HCT116 (cell line): ENCODE results near the gene ATP11B. TPM values are rescaled to one million over a fixed set of nuclear protein-coding genes. Genes with fewer than 3 reads are reported as not detected.

ENCODE experiments used
- ATAC-seq: fragments of 200-7000 bp; cut with Tn5 transposase; 2 replicates; pipeline ENCODE4 v1.9.1; 2020; ENCODE audit warnings: mild to moderate bottlenecking, moderate library complexity
- BruUV-seq: library from RNA; stranded (reverse); fragments of 400-500 nt; replicated peaks from 2 replicates; lab custom pipeline; 2021; lab: Mats Ljungman, UMichigan
- CTCF ChIA-PET: fragments of 300-600 bp; sonication (Branson Sonifier 250); formaldehyde crosslinking; loops from one replicate; lab custom pipeline; 2021; ENCODE audit warnings: antibody characterized with exemption; lab: Charles Lee
- POLR2A ChIA-PET: fragments of 300-600, 350-600 bp; sonication (Branson Sonifier 250); formaldehyde crosslinking; loops from one replicate; lab custom pipeline; 2021; ENCODE audit warnings: antibody characterized with exemption; lab: Charles Lee
- RAD21 ChIA-PET, 2 experiments: fragments of 300-600 bp; sonication (Branson Sonifier 250); formaldehyde crosslinking; loops; one replicate each; lab custom pipeline; 2023; ENCODE audit warnings: low total read pairs in 2 of 2; ENCODE audit not compliant: uncharacterized antibody in 2 of 2, unreplicated experiment in 2 of 2, low non-redundant PET in 1 of 2; lab: Charles Lee
- DNase-seq: peaks from one replicate; pipeline ENCODE4 v3.0.0-alpha.2; 2010; ENCODE audit warnings: low read depth, low spot score
- H2AFZ ChIP-seq: fragments of 200-600 bp; shearing (Covaris generic), sonication (generic); 2 replicates; pipeline ENCODE4 v1.6.1; 2017; ENCODE audit warnings: low read depth, mixed run types, mixed read lengths, antibody characterized with exemption, low read length; ENCODE audit not compliant: poor library complexity, severe bottlenecking
- H3K27ac ChIP-seq: 2 replicates; pipeline ENCODE4 v1.5.1; 2012; ENCODE audit warnings: low read depth, low read length
- H3K27me3 ChIP-seq: fragments of 200-600 bp; sonication (generic); 2 replicates; pipeline ENCODE4 v1.6.1; 2016; ENCODE audit warnings: mixed run types, low read length, mixed read lengths; ENCODE audit not compliant: insufficient read depth
- H3K36me3 ChIP-seq, 2 experiments: fragments of 200-500 bp in 1 of 2; fragments of 200-600 bp in 1 of 2; sonication (Bioruptor generic) in 1 of 2; sonication (generic) in 1 of 2; 2 replicates each; pipeline versions ENCODE4 v1.5.1 to v1.6.1; 2014 to 2016; ENCODE audit warnings: low read length in 2 of 2, inconsistent platforms in 1 of 2, mixed read lengths in 1 of 2, mixed run types in 1 of 2; ENCODE audit not compliant: insufficient read depth in 2 of 2, control insufficient read depth in 1 of 2
- H3K4me1 ChIP-seq, 2 experiments: fragments of 200-600 bp in 1 of 2; sonication (generic) in 1 of 2; 2 replicates each; pipeline versions ENCODE4 v1.5.1 to v1.6.1; 2012 to 2017; ENCODE audit warnings: low read length in 2 of 2, inconsistent platforms in 1 of 2, mild to moderate bottlenecking in 1 of 2, mixed read lengths in 1 of 2, mixed run types in 1 of 2, moderate library complexity in 1 of 2; ENCODE audit not compliant: insufficient read depth in 2 of 2, control insufficient read depth in 1 of 2
- H3K4me2 ChIP-seq: fragments of 200-600 bp; sonication (generic); 2 replicates; pipeline ENCODE4 v1.6.1; 2017; ENCODE audit warnings: mixed run types, low read length, mixed read lengths
- H3K4me3 ChIP-seq, 2 experiments: fragments of 200-600 bp in 1 of 2; sonication (generic) in 1 of 2; replicated peaks in 1 of 2; 2 replicates each; pipeline ENCODE4 v1.5.1; 2011 to 2016; ENCODE audit warnings: low read length in 2 of 2, control low read depth in 1 of 2, low read depth in 1 of 2, mild to moderate bottlenecking in 1 of 2, mixed read lengths in 1 of 2, mixed run types in 1 of 2
- H3K79me2 ChIP-seq: fragments of 200-600 bp; sonication (generic); 2 replicates; pipeline ENCODE4 v1.6.1; 2017; ENCODE audit warnings: mild to moderate bottlenecking, mixed run types, low read length, moderate library complexity, mixed read lengths; ENCODE audit not compliant: insufficient read depth
- H3K9ac ChIP-seq: fragments of 200-600 bp; sonication (generic); 2 replicates; pipeline ENCODE4 v1.6.1; 2016; ENCODE audit warnings: low read length, mixed read lengths
- H3K9me2 ChIP-seq: fragments of 200-600 bp; sonication (generic), shearing (Covaris generic); 2 replicates; pipeline ENCODE4 v1.6.1; 2017; ENCODE audit warnings: mixed run types, mild to moderate bottlenecking, moderate library complexity; ENCODE audit not compliant: insufficient read depth
- H3K9me3 ChIP-seq, 2 experiments: fragments of 200-500 bp in 1 of 2; fragments of 200-600 bp in 1 of 2; sonication (Bioruptor generic) in 1 of 2; sonication (generic) in 1 of 2; 2 replicates each; pipeline ENCODE4 v1.6.1; 2014 to 2017; ENCODE audit warnings: low read length in 2 of 2, mixed read lengths in 2 of 2, inconsistent platforms in 1 of 2, low read depth in 1 of 2, mild to moderate bottlenecking in 1 of 2, mixed run types in 1 of 2, moderate library complexity in 1 of 2; ENCODE audit not compliant: control insufficient read depth in 1 of 2, insufficient read depth in 1 of 2
- H4K20me1 ChIP-seq: fragments of 200-600 bp; sonication (generic), shearing (Covaris generic); 2 replicates; pipeline ENCODE4 v1.6.1; 2017; ENCODE audit warnings: mixed run types, mild to moderate bottlenecking, moderate library complexity; ENCODE audit not compliant: insufficient read depth
- ATF3 ChIP-seq: IDR thresholded peaks from 2 replicates; pipeline ENCODE4 v1.6.1; 2012
- CBX3 ChIP-seq: IDR thresholded peaks from 2 replicates; pipeline ENCODE4 v1.6.1; 2012; ENCODE audit warnings: low read depth
- CEBPB ChIP-seq: IDR thresholded peaks from 2 replicates; pipeline ENCODE4 v1.6.1; 2012; ENCODE audit warnings: low read depth
- CTCF ChIP-seq, 3 experiments: fragments of 200-600 bp in 1 of 3; sonication (generic) in 1 of 3; IDR thresholded peaks in 2 of 3; conservative IDR thresholded peaks in 1 of 3; 2 replicates each; pipeline ENCODE4 v1.5.1; 2012 to 2017; ENCODE audit warnings: low read depth in 2 of 3, low read length in 2 of 3, antibody characterized with exemption in 1 of 3, borderline replicate concordance in 1 of 3, control low read depth in 1 of 3, mild to moderate bottlenecking in 1 of 3, mixed read lengths in 1 of 3, mixed run types in 1 of 3, moderate library complexity in 1 of 3; ENCODE audit not compliant: insufficient read depth in 1 of 3
- EGR1 ChIP-seq: IDR thresholded peaks from 2 replicates; pipeline ENCODE4 v1.6.1; 2012; ENCODE audit warnings: low read depth
- EZH2 ChIP-seq: fragments of 200-600 bp; sonication (generic); IDR thresholded peaks from 2 replicates; pipeline ENCODE4 v1.6.1; 2017; ENCODE audit warnings: antibody characterized with exemption, mixed run types
- JUND ChIP-seq: IDR thresholded peaks from 2 replicates; pipeline ENCODE4 v1.6.1; 2012
- POLR2A ChIP-seq: IDR thresholded peaks from 2 replicates; pipeline ENCODE4 v1.7.0; 2011; ENCODE audit warnings: borderline replicate concordance; ENCODE audit not compliant: insufficient read depth, insufficient read length; ENCODE audit errors: extremely low read depth
- POLR2AphosphoS5 ChIP-seq: IDR thresholded peaks from 2 replicates; pipeline ENCODE4 v1.6.1; 2011; ENCODE audit warnings: mild to moderate bottlenecking, low read depth, low read length, moderate library complexity
- REST ChIP-seq: IDR thresholded peaks from 2 replicates; pipeline ENCODE4 v1.6.1; 2012; ENCODE audit warnings: low read depth
- SIN3A ChIP-seq: IDR thresholded peaks from 2 replicates; pipeline ENCODE4 v1.6.1; 2012; ENCODE audit warnings: low read depth
- SP1 ChIP-seq: IDR thresholded peaks from 2 replicates; pipeline ENCODE4 v1.6.1; 2012; ENCODE audit warnings: low read depth
- TCF7L2 ChIP-seq: IDR thresholded peaks from 2 replicates; pipeline ENCODE4 v1.7.0; 2011; ENCODE audit warnings: borderline replicate concordance, inconsistent platforms; ENCODE audit not compliant: insufficient read depth, insufficient read length; ENCODE audit errors: extremely low read depth
- YY1 ChIP-seq: IDR thresholded peaks from 2 replicates; pipeline ENCODE4 v1.6.1; 2011; ENCODE audit warnings: low read length, low read depth, moderate library complexity, mild to moderate bottlenecking; ENCODE audit not compliant: insufficient replicate concordance; ENCODE audit errors: extremely low read depth
- ZBTB33 ChIP-seq: IDR thresholded peaks from 2 replicates; pipeline ENCODE4 v1.6.1; 2011; ENCODE audit warnings: mild to moderate bottlenecking, low read length, moderate library complexity; ENCODE audit not compliant: insufficient replicate concordance; ENCODE audit errors: extremely low read depth
- ZNF274 ChIP-seq: fragments of 200-500 bp; sonication (Bioruptor generic); IDR thresholded peaks from 2 replicates; pipeline ENCODE4 v1.6.1; 2014; ENCODE audit warnings: mild to moderate bottlenecking, low read depth, low read length, inconsistent platforms
- intact Hi-C: fragments of 100-400 bp; cut with micrococcal nuclease; formaldehyde crosslinking; loops from 2 replicates; pipeline ENCODE4 v1.10.0; 2022
- total RNA-seq: library from RNA; stranded (reverse); gene quantifications from one replicate; pipeline ENCODE4 v1.2.1, GENCODE V29; 2021; ENCODE audit not compliant: unreplicated experiment

The ATP11B gene
- total RNA-seq, 1 experiment from 2014 or later, result 53.0 TPM

- RAD21 ChIA-PET, result no interaction called here
- intact Hi-C loops, result no loop called here
- Histone ChIP-seq H2AFZ (no peak overlapping the region), H3K4me2 (no peak overlapping the region), H3K9me2 (no peaks in the 10 kb centered on the region), H3K27ac (no peak overlapping the region), H3K27me3 (no peaks in the 10 kb centered on the region), H3K9ac (no peak overlapping the region), H3K79me2 (no peaks in the 10 kb centered on the region), H3K4me1 (no peaks in the 10 kb centered on the region), H3K4me3 (no peak overlapping the region), H3K36me3 (no peaks in the 10 kb centered on the region), H3K9me3 (no peaks in the 10 kb centered on the region), H4K20me1 (no peaks in the 10 kb centered on the region)
- POLR2A ChIA-PET, result no interaction called here
- no peak for DNase-seq
- CTCF ChIA-PET, result no interaction called here
- no peak for ATAC-seq
- BruUV-seq, result no TSS peak
- no peak for TF ChIP-seq JUND
- TF ChIP-seq POLR2AphosphoS5, result no peak
- TF ChIP-seq ATF3, result no peak
- no peak for TF ChIP-seq CBX3
- no peak for TF ChIP-seq POLR2A
- no peak for TF ChIP-seq YY1
- TF ChIP-seq ZNF274, result no peak
- TF ChIP-seq EZH2, result no peak
- no peak for TF ChIP-seq TCF7L2
- no peak for TF ChIP-seq SP1
- TF ChIP-seq EGR1, result no peak
- TF ChIP-seq CTCF (IDR thresholded peaks at IDR 0.05 in 2 of 3, conservative IDR thresholded peaks at IDR 0.05 in 1 of 3; ENCODE audit: borderline replicate concordance in 1 of 3, insufficient read depth in 1 of 3, low read depth in 2 of 3, low read length in 2 of 3), result no peak
- TF ChIP-seq CEBPB, result no peak
- TF ChIP-seq SIN3A, result no peak
- TF ChIP-seq ZBTB33, result no peak
- TF ChIP-seq REST, result no peak
These were observed 98.9 kb downstream of the ATP11B start for GRCh38 chr3:182892226-182892625.
